Measurements from ENCODE around the gene INTS2.

GRCh38 chr17:61904094-61904710 lies 23.6 kb downstream of the INTS2 start:
- TF ChIP-seq POLR2AphosphoS5 (IDR thresholded peaks at IDR 0.05; ENCODE audit: borderline replicate concordance, low read depth, low read length), result no peak
- no peak for TF ChIP-seq EZH2 (IDR thresholded peaks at IDR 0.05)
